Activated T-helper 17 cell treated with anti-CD3 and anti-CD28 coated beads, Interleukin-2, amount 50 U/mL, for 72 hours (primary cell): Measurements from ENCODE around the gene NFE2. TPM values are rescaled to one million over a fixed set of nuclear protein-coding genes. Genes with fewer than 3 reads are reported as not detected.

Experiments used
- ATAC-seq: fragments of 150-1000 bp; cut with Tn5 transposase; replicated peaks from 2 replicates; pipeline ENCODE4 v1.10.0; 2021; ENCODE audit warnings: mild to moderate bottlenecking, moderate library complexity
- H3K27ac Mint-ChIP-seq: one replicate; pipeline ENCODE4 v1.8.0; 2022; ENCODE audit warnings: mixed read lengths
- H3K27me3 Mint-ChIP-seq: one replicate; pipeline ENCODE4 v1.8.0; 2022; ENCODE audit warnings: mixed read lengths
- H3K36me3 Mint-ChIP-seq: one replicate; pipeline ENCODE4 v1.8.0; 2022; ENCODE audit warnings: low read depth, mild to moderate bottlenecking, mixed read lengths
- H3K4me1 Mint-ChIP-seq: one replicate; pipeline ENCODE4 v1.8.0; 2022; ENCODE audit warnings: mixed read lengths
- H3K4me3 Mint-ChIP-seq: one replicate; pipeline ENCODE4 v1.8.0; 2022; ENCODE audit warnings: mild to moderate bottlenecking, mixed read lengths
- H3K9me3 Mint-ChIP-seq: one replicate; pipeline ENCODE4 v1.8.0; 2022; ENCODE audit warnings: mixed read lengths
- total RNA-seq, 2 donors: library from RNA; stranded (reverse); gene quantifications; one replicate each; pipeline ENCODE4 v1.2.3, GENCODE V29; 2022

The NFE2 gene
- total RNA-seq, 2 donors from 2014 or later = not detected

DNA sequence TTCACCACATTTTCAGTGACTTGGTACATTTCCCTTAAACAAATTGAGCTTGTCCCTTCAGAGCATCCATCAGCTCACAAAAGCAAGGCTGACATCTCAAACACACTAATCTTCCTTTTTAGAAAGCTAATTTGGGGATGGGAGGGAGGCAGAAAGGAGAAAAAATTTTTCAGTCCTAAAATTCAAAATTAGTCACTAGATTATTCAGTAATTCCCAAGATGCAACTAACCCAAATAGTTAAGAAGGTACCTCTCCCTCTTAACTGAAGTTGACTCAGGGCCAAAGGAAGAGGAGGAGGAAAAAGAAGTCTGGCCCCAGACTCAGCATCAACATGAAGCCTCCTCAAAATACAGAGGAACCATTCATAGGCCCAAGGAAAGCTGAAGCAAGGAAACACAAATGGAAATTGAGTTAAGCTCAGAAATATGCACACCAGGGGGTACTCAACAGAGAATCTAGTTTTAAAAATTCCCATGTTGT lies 42.6 kb downstream of the NFE2 start:
- H3K4me3 Mint-ChIP-seq = no peak overlapping the region
- H3K36me3 Mint-ChIP-seq = peaks cover 46% of the 10 kb centered on the region
- no peaks in the 10 kb centered on the region for H3K9me3 Mint-ChIP-seq
- H3K27ac Mint-ChIP-seq = no peak overlapping the region
- ATAC-seq = no peak
- no peaks in the 10 kb centered on the region for H3K27me3 Mint-ChIP-seq
- no peaks in the 10 kb centered on the region for H3K4me1 Mint-ChIP-seq

GRCh38 chr12:54257332-54257731 lies 43.5 kb downstream of the NFE2 start:
- ATAC-seq = no peak
- Mint-ChIP-seq H3K4me3 (no peak overlapping the region), H3K4me1 (no peaks in the 10 kb centered on the region), H3K27ac (peak overlapping the region; percentile 26), H3K36me3 (peaks cover 54% of the 10 kb centered on the region), H3K9me3 (no peaks in the 10 kb centered on the region), H3K27me3 (no peaks in the 10 kb centered on the region)

GRCh38 chr12:54253240-54253639 lies 47.6 kb downstream of the NFE2 start:
- no peak overlapping the region for H3K27ac Mint-ChIP-seq
- peaks cover 92% of the 10 kb centered on the region for H3K36me3 Mint-ChIP-seq
- H3K4me1 Mint-ChIP-seq = peaks cover 5% of the 10 kb centered on the region
- ATAC-seq = no peak
- H3K27me3 Mint-ChIP-seq = no peaks in the 10 kb centered on the region
- no peak overlapping the region for H3K4me3 Mint-ChIP-seq
- no peaks in the 10 kb centered on the region for H3K9me3 Mint-ChIP-seq

DNA sequence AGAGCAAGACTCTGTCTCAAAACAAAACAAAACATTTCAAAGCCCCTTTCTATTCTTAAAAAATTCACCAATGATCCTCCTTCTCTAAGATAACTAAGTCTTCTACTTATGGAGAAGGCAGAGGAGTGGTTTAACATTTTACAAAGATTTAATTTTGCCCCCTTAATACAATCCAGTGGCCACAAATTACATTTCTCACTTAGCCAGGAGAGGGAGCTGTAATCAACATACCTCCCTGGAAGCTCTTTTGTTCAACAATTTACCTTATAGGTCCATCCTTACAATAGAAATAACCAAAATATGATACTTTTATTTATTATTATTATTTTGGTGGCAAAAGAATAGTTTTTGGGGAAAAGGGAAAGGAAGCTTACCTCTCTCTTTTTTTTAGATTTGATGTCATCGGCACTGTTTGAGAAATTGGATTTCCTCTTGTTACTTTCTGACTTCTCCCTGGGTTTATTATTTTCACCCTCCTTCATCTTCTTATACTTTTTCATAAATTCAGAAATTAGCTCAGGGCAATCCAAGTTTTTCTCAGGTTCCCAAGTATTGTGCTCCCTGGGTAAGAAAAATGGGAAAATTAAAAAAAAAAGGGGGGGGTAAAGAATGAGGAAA lies 49.0 kb downstream of the NFE2 start:
- H3K27ac Mint-ChIP-seq = no peak overlapping the region
- no peaks in the 10 kb centered on the region for H3K27me3 Mint-ChIP-seq
- peaks cover 5% of the 10 kb centered on the region for H3K4me1 Mint-ChIP-seq
- H3K4me3 Mint-ChIP-seq = no peak overlapping the region
- ATAC-seq = no peak
- H3K9me3 Mint-ChIP-seq = no peaks in the 10 kb centered on the region
- peaks cover 89% of the 10 kb centered on the region for H3K36me3 Mint-ChIP-seq

- ATAC-seq = no peak
- peaks cover 92% of the 10 kb centered on the region for H3K36me3 Mint-ChIP-seq
- no peak overlapping the region for H3K27ac Mint-ChIP-seq
- H3K4me1 Mint-ChIP-seq = peaks cover 5% of the 10 kb centered on the region
- H3K9me3 Mint-ChIP-seq = no peaks in the 10 kb centered on the region
- H3K27me3 Mint-ChIP-seq = no peaks in the 10 kb centered on the region
- H3K4me3 Mint-ChIP-seq = no peak overlapping the region
These were observed 51.3 kb downstream of the NFE2 start for GRCh38 chr12:54249489-54249888.

GRCh38 chr12:54246011-54246641 lies 54.7 kb downstream of the NFE2 start:
- peaks cover 80% of the 10 kb centered on the region for H3K36me3 Mint-ChIP-seq
- ATAC-seq = no peak
- H3K27me3 Mint-ChIP-seq = no peaks in the 10 kb centered on the region
- H3K4me1 Mint-ChIP-seq = peaks cover 11% of the 10 kb centered on the region
- no peak overlapping the region for H3K27ac Mint-ChIP-seq
- H3K9me3 Mint-ChIP-seq = no peaks in the 10 kb centered on the region
- no peak overlapping the region for H3K4me3 Mint-ChIP-seq

Other genes starting within 250 kb of the NFE2 start
- under 1 TPM in 1 of 2 donors, not detected in 1; 0.16 TPM for gene HOXC4, start 247.2 kb downstream of the NFE2 start, total RNA-seq
- gene SMUG1, start 112.0 kb downstream of the NFE2 start, total RNA-seq = 10 to 100 TPM; 24.2 to 28.7 TPM
- 10 to 100 TPM; 82.0 to 89.7 TPM for gene CBX5, start 20.9 kb downstream of the NFE2 start, total RNA-seq
- gene HNRNPA1, start 20.3 kb downstream of the NFE2 start, total RNA-seq = 1,000 to 10,000 TPM; 1,204 to 1,551 TPM
- 10 to 100 TPM; 75.4 to 86.8 TPM for gene COPZ1, start 24.1 kb upstream of the NFE2 start, total RNA-seq
- 1 to 10 TPM in 1 of 2 donors, under 1 TPM in 1; 0.24 to 2.2 TPM for gene GPR84, start 63.5 kb upstream of the NFE2 start, total RNA-seq
- gene ZNF385A, start 83.7 kb upstream of the NFE2 start, total RNA-seq = 1 to 10 TPM in 1 of 2 donors, under 1 TPM in 1; 0.48 to 2.6 TPM
- 100 to 1,000 TPM in 1 of 2 donors, 10 to 100 TPM in 1; 29.9 to 211 TPM for gene ITGA5, start 118.3 kb upstream of the NFE2 start, total RNA-seq
- 10 to 100 TPM; 16.4 to 21.2 TPM for gene GTSF1, start 172.6 kb upstream of the NFE2 start, total RNA-seq
- 100 to 1,000 TPM; 152 to 189 TPM for gene NCKAP1L, start 196.7 kb upstream of the NFE2 start, total RNA-seq
- 10 to 100 TPM; 17.8 to 47.4 TPM for gene PDE1B, start 248.6 kb upstream of the NFE2 start, total RNA-seq